Psoas muscle (tissue), 8 donors: ENCODE data around the gene UNC13A. TPM values are rescaled to one million over a fixed set of nuclear protein-coding genes. Genes with fewer than 3 reads are reported as not detected.

ENCODE experiments used
- ATAC-seq, 4 donors: fragments of 200-7000 bp; cut with Tn5 transposase; one replicate each; pipeline ENCODE4 v1.9.1; 2020; ENCODE audit warnings: moderate library complexity in 3 of 4, mild to moderate bottlenecking in 2 of 4
- DNase-seq, 2 donors: peaks; one replicate each; pipeline ENCODE4 v3.0.0-alpha.2; 2020
- H3K27ac ChIP-seq: fragments of 200-600 bp; one replicate; pipeline ENCODE4 v1.8.0; 2022
- H3K27me3 ChIP-seq, 3 donors: fragments of 200-600 bp in 1 of 3; one replicate each; pipeline versions ENCODE4 v1.6.1 to v1.8.0; 2013 to 2022; ENCODE audit warnings: low read length in 2 of 3, mild to moderate bottlenecking in 2 of 3, moderate library complexity in 1 of 3; ENCODE audit not compliant: insufficient read depth in 3 of 3
- H3K36me3 ChIP-seq, 2 donors: fragments of 200-600 bp in 1 of 2; one replicate each; pipeline versions ENCODE4 v1.6.1 to v1.8.0; 2013 to 2022; ENCODE audit warnings: low read depth in 1 of 2, mild to moderate bottlenecking in 1 of 2, moderate library complexity in 1 of 2; ENCODE audit not compliant: insufficient read depth in 1 of 2
- H3K4me1 ChIP-seq: fragments of 200-600 bp; one replicate; pipeline ENCODE4 v1.8.0; 2022
- H3K4me3 ChIP-seq: fragments of 200-600 bp; one replicate; pipeline ENCODE4 v1.8.0; 2022; ENCODE audit warnings: mild to moderate bottlenecking
- H3K9me3 ChIP-seq: fragments of 200-600 bp; one replicate; pipeline ENCODE4 v1.8.0; 2022
- CTCF ChIP-seq: fragments of 200-600 bp; IDR thresholded peaks from one replicate; pipeline ENCODE4 v1.8.0; 2022; ENCODE audit warnings: antibody characterized with exemption
- WGBS, 3 donors: extraction: QIAGEN DNeasy Blood & Tissue Kit; methylation state at CpG; one replicate each; pipeline versions ENCODE4 v1.1.6 to v1.1.7; 2013; 5-methylcytosine and 5-hydroxymethylcytosine counted together
- intact Hi-C, 2 donors: fragments of 100-400 bp; cut with DNase I; formaldehyde crosslinking; loops; one replicate each; pipeline versions ENCODE4 v1.11.0 to v1.14.2; 2022
- polyA plus RNA-seq, 3 donors: library from polyadenylated mRNA; stranded (reverse); fragments of 200-250 nt; gene quantifications; one replicate each; pipeline ENCODE4 v1.2.3, GENCODE V29; 2013
- total RNA-seq, 4 donors: library from RNA; stranded (reverse); fragmentation: NEBNext Ultra II Directional in 2 of 4; extraction: Animal tissue kit (Norgen Biotek cat#: 25700) in 2 of 4; gene quantifications; one replicate each; pipeline versions ENCODE4 v1.2.1 to v1.2.4, GENCODE V29; 2021 to 2023
- donor health status: healthy with polysubstance abuse.
- donor health status: DM: no; HTN: no; CAD: no; lungs with moderate emphysema.
- donor health status: Bipolar disorder and iron deficiency.
- donor health status: healthy.
- donor health status: DM: yes; HTN: yes; CAD: no.
- donor health status: DM: no; HTN: no; CAD: no.
- donor health status: DM: no; HTN: no; CAD: no.
- donor health status: DM: yes; HTN: yes; CAD: no.

Gene UNC13A
- total and polyA plus RNA-seq, 7 donors: 0.04 to 0.19 (median 0.05) TPM; not detected in 3

DNA sequence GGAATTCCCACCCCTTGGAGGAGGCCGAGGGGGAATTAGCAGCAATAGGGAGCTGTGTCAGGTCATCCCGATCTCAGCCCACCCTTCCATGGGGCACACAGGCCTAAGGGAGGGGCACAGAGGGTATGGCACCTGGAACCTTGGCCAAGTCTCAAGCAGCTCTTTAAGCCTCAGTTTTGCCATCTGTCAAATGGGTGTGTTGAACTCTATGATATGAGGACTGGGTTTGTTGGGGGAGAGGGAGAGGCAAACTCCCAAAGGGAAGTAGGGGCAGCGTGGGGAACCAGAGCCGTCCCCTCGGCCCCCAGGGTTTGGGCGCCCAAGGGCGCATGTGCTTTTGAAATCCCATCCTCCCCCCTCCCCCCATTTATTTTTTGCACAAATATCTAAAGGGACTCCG is 83.0 kb downstream of the UNC13A start:
- 82 to 87% (median 83%) methylated on average over 8 of the region's 8 CpGs for WGBS, 3 donors
- no peaks in the 10 kb centered on the region for H3K9me3 ChIP-seq
- intact Hi-C loops: no loop called here
- no peak overlapping the region for H3K4me3 ChIP-seq
- peaks cover 0 to 66% (median 15%) of the 10 kb centered on the region in 3 donors for H3K27me3 ChIP-seq
- no peak for ATAC-seq
- no peaks in the 10 kb centered on the region for H3K36me3 ChIP-seq
- TF ChIP-seq CTCF: no peak
- H3K4me1 ChIP-seq: peaks cover 4% of the 10 kb centered on the region
- DNase-seq: no peak
- no peak overlapping the region for H3K27ac ChIP-seq

GRCh38 chr19:17604372-17605025 is 83.7 kb downstream of the UNC13A start:
- Histone ChIP-seq H3K9me3 (no peaks in the 10 kb centered on the region), H3K36me3 (no peaks in the 10 kb centered on the region), H3K27me3 (peaks cover 0 to 66% (median 15%) of the 10 kb centered on the region in 3 donors), H3K4me1 (peaks cover 4% of the 10 kb centered on the region), H3K27ac (no peak overlapping the region), H3K4me3 (no peak overlapping the region)
- DNase-seq (no peak), ATAC-seq (no peak)
- 44 to 64% (median 59%) methylated on average over 8 of the region's 8 CpGs for WGBS, 3 donors
- intact Hi-C loops: loop anchor here in 1 of 2 donors (5.0 kb wide), 1 partner anchor 58 kb away; no protein-coding TSS in a partner anchor
- TF ChIP-seq CTCF: no peak

- ATAC-seq (no peak), DNase-seq (no peak)
- Histone ChIP-seq H3K9me3 (no peaks in the 10 kb centered on the region), H3K36me3 (no peaks in the 10 kb centered on the region), H3K4me3 (no peak overlapping the region), H3K4me1 (peaks cover 4% of the 10 kb centered on the region), H3K27ac (no peak overlapping the region), H3K27me3 (peaks cover 0 to 66% (median 15%) of the 10 kb centered on the region in 3 donors)
- TF ChIP-seq CTCF: no peak
- 62 to 71% (median 68%) methylated on average over 7 of the region's 7 CpGs for WGBS, 3 donors
- intact Hi-C loops: loop anchor here in 1 of 2 donors (5.0 kb wide), 1 partner anchor 59 kb away; no protein-coding TSS in a partner anchor
These were observed 85.2 kb downstream of the UNC13A start for GRCh38 chr19:17602872-17603510.

- ATAC-seq (no peak), DNase-seq (no peak)
- Histone ChIP-seq H3K4me3 (no peak overlapping the region), H3K4me1 (peaks cover 4% of the 10 kb centered on the region), H3K9me3 (no peaks in the 10 kb centered on the region), H3K27me3 (peaks cover 0 to 64% (median 15%) of the 10 kb centered on the region in 3 donors), H3K27ac (no peak overlapping the region), H3K36me3 (no peaks in the 10 kb centered on the region)
- no peak for TF ChIP-seq CTCF
- whole genome bisulfite sequencing, 3 donors: 60 to 67% (median 62%) methylated on average over 8 of the region's 8 CpGs
- intact Hi-C loops: loop anchor here in 1 of 2 donors (5.0 kb wide), 1 partner anchor 60 kb away; no protein-coding TSS in a partner anchor
These were observed 85.9 kb downstream of the UNC13A start for GRCh38 chr19:17602217-17602616.
